Anterior cingulate cortex (tissue), 58 donors: Measurements from ENCODE around the gene RAPH1.
"Not testable (repeated sequence)": the region's sequence is repeated elsewhere in the genome, so short reads cannot be mapped to it uniquely, and the experiment has no call there.

Experiments
- DNase-seq, 58 donors: peaks; one replicate each; lab custom pipeline; 2025; lab: John Stamatoyannopoulos, UW

RAPH1 gene

DNA sequence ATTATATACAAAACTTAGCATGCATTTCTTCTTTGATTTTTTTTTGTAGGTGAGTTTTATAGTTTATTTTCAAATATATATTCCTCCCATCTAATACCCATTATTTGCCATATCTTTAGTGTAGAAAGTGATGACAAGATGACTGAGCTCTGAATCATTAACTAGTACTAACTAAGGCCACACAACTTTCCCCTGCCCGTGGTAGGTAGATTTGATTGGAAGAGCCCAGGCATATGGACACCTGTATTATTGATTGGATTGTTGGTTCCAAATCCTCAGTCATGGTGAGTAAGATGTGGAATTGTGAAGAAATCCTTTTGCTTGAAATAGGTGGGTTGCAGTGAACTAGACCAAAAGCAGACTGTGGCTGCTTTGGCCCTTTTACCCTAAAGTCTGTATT is 152.1 kb downstream of the RAPH1 start:
- no peak for DNase-seq

GRCh38 chr2:203379156-203379555 is 155.9 kb downstream of the RAPH1 start:
- no peak for DNase-seq

GRCh38 chr2:203376173-203376572 is 158.9 kb downstream of the RAPH1 start:
- no peak for DNase-seq

GRCh38 chr2:203372706-203373105 is 162.4 kb downstream of the RAPH1 start:
- not testable (repeated sequence) for DNase-seq

GRCh38 chr2:203366639-203367466 is 168.2 kb downstream of the RAPH1 start:
- DNase-seq, result no peak

DNA sequence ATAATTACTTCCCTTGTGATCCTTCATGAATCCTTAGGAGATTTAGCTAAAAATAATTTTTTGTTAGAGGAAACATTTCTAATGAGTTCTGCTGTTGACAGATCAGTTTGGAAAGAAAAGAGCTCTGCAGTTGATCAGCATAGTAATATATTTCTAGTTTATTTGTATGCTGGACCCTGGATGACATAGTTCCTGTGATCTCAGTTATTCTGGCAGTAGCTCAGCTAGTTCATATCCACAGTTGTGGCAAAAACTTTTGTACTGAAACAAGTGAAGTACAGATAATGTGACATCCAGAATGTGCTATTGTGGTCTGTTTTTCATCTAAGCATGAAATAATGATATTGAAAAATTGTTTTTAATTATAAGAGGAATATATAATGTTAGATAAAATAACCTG is 173.2 kb downstream of the RAPH1 start:
- peak in 2 of 58 donors; percentile 1 to 34 for DNase-seq

GRCh38 chr2:203361495-203361894 is 173.6 kb downstream of the RAPH1 start:
- DNase-seq, result no peak

GRCh38 chr2:203360833-203361430 is 174.2 kb downstream of the RAPH1 start:
- no peak for DNase-seq

DNA sequence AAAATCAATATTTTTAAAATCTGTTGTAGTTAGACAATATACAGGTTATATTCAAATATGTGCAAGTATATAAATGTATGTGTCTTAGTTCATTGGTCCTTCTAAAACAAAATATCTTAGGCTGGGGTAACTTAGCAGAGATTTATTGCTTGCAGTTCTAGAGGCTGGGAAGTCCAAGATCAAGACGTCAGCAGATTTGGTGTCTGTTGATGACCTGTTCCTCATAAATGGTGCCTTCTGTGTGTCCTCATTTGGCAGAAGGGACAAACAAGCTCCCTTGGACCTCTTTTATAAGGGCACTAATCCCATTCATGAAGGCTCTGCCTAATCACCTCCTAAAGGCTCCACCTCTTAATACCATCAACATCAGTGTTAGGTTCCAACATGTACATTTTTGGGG is 175.7 kb downstream of the RAPH1 start:
- DNase-seq, result no peak

GRCh38 chr2:203354966-203355365 is 180.1 kb downstream of the RAPH1 start:
- no peak for DNase-seq

DNA sequence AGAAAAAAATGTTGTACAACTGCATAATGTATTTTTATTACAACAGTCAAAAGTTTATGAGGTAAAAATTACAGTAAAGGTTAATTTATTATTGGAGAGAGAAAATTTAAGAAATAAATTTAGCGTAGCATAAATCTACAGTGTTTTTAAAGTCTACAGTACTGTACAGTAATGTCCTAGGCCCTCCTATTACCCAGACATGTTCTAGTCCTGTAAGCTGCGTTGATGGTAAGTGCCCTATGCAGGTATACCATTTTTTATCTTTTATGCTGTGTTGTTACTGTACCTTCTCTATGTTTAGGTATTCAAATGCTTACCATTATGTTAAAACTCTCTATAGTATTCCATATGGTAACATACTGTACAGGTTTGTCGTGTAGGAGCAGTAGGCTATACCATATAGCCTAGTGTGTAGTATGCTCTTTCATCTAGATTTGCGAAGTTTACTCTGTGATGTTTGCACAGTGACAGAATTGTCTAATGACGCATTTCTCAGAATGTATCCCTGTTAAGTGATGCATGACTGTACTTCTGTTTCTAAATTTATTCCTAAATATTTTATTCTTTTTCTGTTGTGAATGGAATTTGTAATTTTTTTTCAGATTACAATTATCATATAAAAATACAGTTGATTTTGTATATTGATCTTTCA is 182.4 kb downstream of the RAPH1 start:
- no peak for DNase-seq

- no peak for DNase-seq
Observed at GRCh38 chr2:203347375-203347774, 187.7 kb downstream of the RAPH1 start.

DNA sequence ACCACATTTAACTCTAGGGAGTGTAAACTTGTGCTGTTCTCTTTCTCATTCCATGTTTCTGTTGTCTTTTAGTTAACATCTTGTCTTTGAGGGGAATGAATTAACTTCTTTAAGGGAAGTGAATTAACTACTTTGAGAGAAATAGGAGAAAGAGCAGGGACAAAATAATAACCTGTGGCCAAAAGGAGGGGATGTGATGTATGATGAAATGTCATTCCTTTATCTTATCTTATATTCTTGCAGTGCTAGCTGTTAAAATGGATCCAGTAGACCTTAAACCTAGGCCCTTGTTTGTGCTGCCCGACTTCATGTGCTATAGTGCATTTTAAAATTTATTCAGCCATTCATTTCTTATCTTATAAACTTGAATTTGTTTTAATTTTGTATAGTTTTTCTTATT is 188.5 kb downstream of the RAPH1 start:
- no peak for DNase-seq

- no peak for DNase-seq
Observed at GRCh38 chr2:203344667-203345066, 190.4 kb downstream of the RAPH1 start.
